Transverse colon (tissue), 4 donors: ENCODE data around the gene FLACC1. TPM values are rescaled to one million over a fixed set of nuclear protein-coding genes. Genes with fewer than 3 reads are reported as not detected.
A peak's percentile ranks its signal among the peaks of the same experiment; 100 is the strongest.

Experiments
- DNase-seq: peaks from one replicate; pipeline ENCODE4 v3.0.0-alpha.2; 2019
- H3K27ac ChIP-seq, 4 donors: fragments of 200-600 bp; sonication (generic); 2 replicates each; pipeline ENCODE4 v1.5.1; 2016 to 2018; ENCODE audit warnings: inconsistent platforms in 4 of 4
- H3K27me3 ChIP-seq: fragments of 200-600 bp; sonication (generic); 2 replicates; pipeline ENCODE4 v1.5.1; 2017; ENCODE audit warnings: inconsistent platforms
- H3K36me3 ChIP-seq, 4 donors: fragments of 200-600 bp; sonication (generic); 2 replicates each; pipeline ENCODE4 v1.5.1; 2017 to 2019; ENCODE audit warnings: inconsistent platforms in 4 of 4
- H3K4me1 ChIP-seq, 4 donors: fragments of 200-600 bp; sonication (generic); 2 replicates each; pipeline ENCODE4 v1.5.1; 2017 to 2020; ENCODE audit warnings: inconsistent platforms in 4 of 4
- H3K4me3 ChIP-seq, 4 donors: fragments of 200-600 bp; sonication (generic); 1 replicate in 1 of 4; 2 replicates in 3 of 4; pipeline versions ENCODE4 v1.5.1 to v1.6.1; 2017 to 2019; ENCODE audit warnings: inconsistent platforms in 4 of 4
- H3K9me3 ChIP-seq, 2 donors: fragments of 200-600 bp; sonication (generic); 2 replicates each; pipeline ENCODE4 v1.5.1; 2017 to 2019; ENCODE audit warnings: inconsistent platforms in 2 of 2
- CTCF ChIP-seq, 5 experiments: fragments of 200-600 bp in 3 of 5; fragments of 450-650 bp in 2 of 5; sonication (generic) in 3 of 5; IDR thresholded peaks; 1 replicate in 2 of 5; 2 replicates in 3 of 5; pipeline ENCODE4 v1.5.1; 2016 to 2017; ENCODE audit warnings: antibody characterized with exemption in 5 of 5, inconsistent platforms in 3 of 5, mild to moderate bottlenecking in 2 of 5, moderate library complexity in 1 of 5
- EP300 ChIP-seq: sonication (generic); formaldehyde crosslinking; IDR thresholded peaks from one replicate; pipeline ENCODE4 v1.6.1; 2017; ENCODE audit warnings: antibody characterized with exemption, low read depth
- POLR2A ChIP-seq: fragments of 450-650 bp; IDR thresholded peaks from one replicate; pipeline ENCODE4 v1.6.1; 2016; ENCODE audit warnings: antibody characterized with exemption, mild to moderate bottlenecking, moderate library complexity
- POLR2AphosphoS5 ChIP-seq, 3 donors: sonication (generic); formaldehyde crosslinking; IDR thresholded peaks; one replicate each; pipeline ENCODE4 v1.6.1; 2016; ENCODE audit warnings: antibody characterized with exemption in 3 of 3
- WGBS, 2 donors: methylation state at CpG; one replicate each; pipeline ENCODE4 v1.1.5; 2018; ENCODE audit warnings: low coverage in 1 of 2; 5-methylcytosine and 5-hydroxymethylcytosine counted together
- in situ Hi-C, 4 donors: fragments of 200-750 bp; cut with MboI; loops; one replicate each; pipeline versions ENCODE4 v1.15.0 to v1.15.1; 2017; ENCODE audit warnings: low sequenced_read_pairs in 3 of 4, low pct_ligation_motif_present in 1 of 4, low pct_unique_long_range_greater_than_20kb in 1 of 4
- intact Hi-C: fragments of 100-400 bp; cut with DNase I; formaldehyde crosslinking; loops from one replicate; pipeline ENCODE4 v1.15.1; 2023; ENCODE audit warnings: low total_unique reads
- total RNA-seq, 4 donors: library from RNA; depleted of rRNA; stranded (reverse); fragments of >200 nt; gene quantifications; one replicate each; pipeline ENCODE4 v1.1.0, GENCODE V29; 2016

Gene FLACC1
- total RNA-seq, 4 donors from 2014 or later: 1.6 to 5.2 (median 4.3) TPM; not detected in 1

GRCh38 chr2:201344663-201345366, 12.3 kb downstream of the FLACC1 start:
- WGBS, 2 donors: 42 to 71% methylated on average over 1 of the region's 1 CpG
- no peak for DNase-seq

GRCh38 chr2:201343559-201343958, 13.6 kb downstream of the FLACC1 start:
- DNase-seq: no peak
- Histone ChIP-seq H3K27me3 (no peaks in the 10 kb centered on the region), H3K27ac (no peak overlapping the region), H3K9me3 (no peaks in the 10 kb centered on the region), H3K4me3 (no peak overlapping the region), H3K4me1 (no peaks in the 10 kb centered on the region), H3K36me3 (no peaks in the 10 kb centered on the region)
- in situ Hi-C loops (no loop called here), intact Hi-C loops (no loop called here)
- 80 to 94% methylated on average over 2 of the region's 2 CpGs for WGBS, 2 donors
- TF ChIP-seq POLR2AphosphoS5 (IDR thresholded peaks at IDR 0.05) (no peak), CTCF (IDR thresholded peaks at IDR 0.05) (no peak), POLR2A (no peak), EP300 (no peak)

More at GRCh38 chr2:201344663-201345366, 12.3 kb downstream of the FLACC1 start:
- Histone ChIP-seq H3K27me3 (no peaks in the 10 kb centered on the region), H3K4me3 (no peak overlapping the region), H3K4me1 (no peaks in the 10 kb centered on the region), H3K27ac (no peak overlapping the region), H3K36me3 (no peaks in the 10 kb centered on the region), H3K9me3 (no peaks in the 10 kb centered on the region)
- intact Hi-C loops (no loop called here), in situ Hi-C loops (no loop called here)
- TF ChIP-seq POLR2AphosphoS5 (IDR thresholded peaks at IDR 0.05): no peak
- TF ChIP-seq CTCF (IDR thresholded peaks at IDR 0.05): peak in 1 of 5 experiments; percentile 7

- Histone ChIP-seq H3K4me3 (no peak overlapping the region), H3K27me3 (no peaks in the 10 kb centered on the region), H3K36me3 (no peaks in the 10 kb centered on the region), H3K27ac (no peak overlapping the region), H3K9me3 (no peaks in the 10 kb centered on the region), H3K4me1 (no peaks in the 10 kb centered on the region)
- DNase-seq: no peak
- in situ Hi-C loops (no loop called here), intact Hi-C loops (no loop called here)
- no peak for TF ChIP-seq POLR2A
- no peak for TF ChIP-seq POLR2AphosphoS5 (IDR thresholded peaks at IDR 0.05)
- no peak for TF ChIP-seq CTCF (IDR thresholded peaks at IDR 0.05)
- TF ChIP-seq EP300: no peak
- 85% methylated on average over 2 of the region's 2 CpGs; no CpG with 5 or more reads in 1 of the 2 donors for WGBS, 2 donors
Observed at GRCh38 chr2:201342923-201343322, 14.2 kb downstream of the FLACC1 start.

- in situ Hi-C loops: no loop called here
- WGBS, 2 donors: 50 to 63% methylated on average over 1 of the region's 1 CpG
- intact Hi-C loops: no loop called here
- H3K9me3 ChIP-seq: no peaks in the 10 kb centered on the region
- no peaks in the 10 kb centered on the region for H3K36me3 ChIP-seq
- H3K4me1 ChIP-seq: no peaks in the 10 kb centered on the region
- no peak overlapping the region for H3K4me3 ChIP-seq
- H3K27ac ChIP-seq: no peak overlapping the region
- TF ChIP-seq POLR2A: no peak
- TF ChIP-seq EP300: no peak
- TF ChIP-seq CTCF (IDR thresholded peaks at IDR 0.05): no peak
- no peak for TF ChIP-seq POLR2AphosphoS5 (IDR thresholded peaks at IDR 0.05)
- DNase-seq: no peak
- no peaks in the 10 kb centered on the region for H3K27me3 ChIP-seq
Observed at GRCh38 chr2:201329409-201329808, 27.7 kb downstream of the FLACC1 start.
